ENCODE results near the gene TBCEL. TPM values are rescaled to one million over a fixed set of nuclear protein-coding genes. Genes with fewer than 3 reads are reported as not detected.

TBCEL gene
- total and polyA plus RNA-seq, 4 donors: 6.7 to 41.3 (median 17.4) TPM

Other genes starting within 250 kb of the TBCEL start
- 1 to 10 TPM in 1 of 2 donors, under 1 TPM in 1; 0.93 to 2.4 TPM for gene TECTA, start 77.1 kb downstream of the TBCEL start, total RNA-seq
- under 1 TPM; 0.46 to 0.52 TPM for gene TECTA, start 77.1 kb downstream of the TBCEL start, polyA plus RNA-seq

All from liver (tissue), 4 donors.